HepG2 (cell line): ENCODE data around the gene HLF. TPM values are rescaled to one million over a fixed set of nuclear protein-coding genes. Genes with fewer than 3 reads are reported as not detected.
A peak's percentile ranks its signal among the peaks of the same experiment; 100 is the strongest.

ENCODE experiments used
- ATAC-seq: fragments of 200-7000 bp; cut with Tn5 transposase; 3 replicates; pipeline ENCODE4 v1.9.1; 2020; ENCODE audit warnings: mild to moderate bottlenecking, moderate library complexity
- BruUV-seq: library from RNA; stranded (reverse); fragments of 400-500 nt; replicated peaks from 2 replicates; lab custom pipeline; 2021; lab: Mats Ljungman, UMichigan
- CTCF ChIA-PET: fragments of 300-600 bp; formaldehyde crosslinking; extraction: SDS; loops from one replicate; lab custom pipeline; 2021; ENCODE audit warnings: low total read pairs, inconsistent platforms, low intra/inter-chr PET ratio; lab: Yijun Ruan, JAX
- POLR2A ChIA-PET: fragments of 350-600 bp; sonication (Branson Sonifier 250); formaldehyde crosslinking; loops from one replicate; lab custom pipeline; 2020; ENCODE audit warnings: antibody characterized with exemption, inconsistent platforms; lab: Yijun Ruan, JAX
- DNase-seq: peaks from one replicate; pipeline ENCODE4 v3.0.0-alpha.2; 2015; ENCODE audit warnings: low spot score
- FAIRE-seq: peaks from 3 replicates; lab custom pipeline; 2011; peaks lifted over from hg19 to GRCh38; lab: Jason Lieb, UNC
- H2AFZ ChIP-seq: one replicate; pipeline ENCODE4 v1.6.1; 2011; ENCODE audit warnings: low read length, inconsistent platforms
- H3K27ac ChIP-seq: fragments of 300-600 bp; 3 replicates; pipeline ENCODE4 v1.8.0; 2011; ENCODE audit warnings: mixed run types, mild to moderate bottlenecking, mixed read lengths, low read length, inconsistent platforms; ENCODE audit not compliant: insufficient read depth; ENCODE audit errors: extremely low read length
- H3K27me3 ChIP-seq, 2 experiments: fragments of 200-600 bp in 1 of 2; 2 replicates in 1 of 2; 3 replicates in 1 of 2; pipeline versions ENCODE4 v1.6.0 to v1.8.0; 2011; ENCODE audit warnings: low read length in 2 of 2, mild to moderate bottlenecking in 2 of 2, moderate library complexity in 2 of 2, inconsistent platforms in 1 of 2; ENCODE audit not compliant: insufficient read depth in 2 of 2, control insufficient read depth in 1 of 2
- H3K36me3 ChIP-seq, 2 experiments: fragments of 200-600 bp in 1 of 2; replicated peaks in 1 of 2; 2 replicates in 1 of 2; 3 replicates in 1 of 2; pipeline versions ENCODE4 v1.5.1 to v1.8.0; 2011; ENCODE audit warnings: low read length in 2 of 2, inconsistent platforms in 1 of 2; ENCODE audit not compliant: insufficient read depth in 2 of 2, control insufficient read depth in 1 of 2
- H3K4me1 ChIP-seq: 2 replicates; pipeline ENCODE4 v1.5.1; 2012; ENCODE audit warnings: low read length, inconsistent platforms; ENCODE audit not compliant: insufficient read depth
- H3K4me2 ChIP-seq: 2 replicates; pipeline ENCODE4 v1.6.0; 2011; ENCODE audit warnings: low read depth, low read length, inconsistent platforms
- H3K4me3 ChIP-seq, 3 experiments: fragments of 200-600 bp in 1 of 3; sonication (generic), shearing (Covaris generic) in 1 of 3; replicated peaks in 1 of 3; 2 replicates each; pipeline ENCODE4 v1.5.1; 2011 to 2016; ENCODE audit warnings: low read length in 3 of 3, inconsistent platforms in 2 of 3, low read depth in 2 of 3, mild to moderate bottlenecking in 2 of 3, control low read depth in 1 of 3, mixed read lengths in 1 of 3; ENCODE audit not compliant: insufficient read depth in 1 of 3
- H3K79me2 ChIP-seq: one replicate; pipeline ENCODE4 v1.6.1; 2011; ENCODE audit warnings: low read length, inconsistent platforms; ENCODE audit not compliant: insufficient read depth
- H3K9ac ChIP-seq: 2 replicates; pipeline ENCODE4 v1.6.0; 2011; ENCODE audit warnings: mild to moderate bottlenecking, low read depth, low read length, inconsistent platforms; ENCODE audit not compliant: insufficient read depth
- H3K9me3 ChIP-seq: 2 replicates; pipeline ENCODE4 v1.5.1; 2012; ENCODE audit warnings: mild to moderate bottlenecking, low read length
- H4K20me1 ChIP-seq: 2 replicates; pipeline ENCODE4 v1.6.0; 2011; ENCODE audit warnings: inconsistent platforms, mild to moderate bottlenecking, low read length, moderate library complexity; ENCODE audit not compliant: insufficient read depth
- EP300 ChIP-seq, 3 experiments: sonication (generic) in 1 of 3; formaldehyde crosslinking in 1 of 3; IDR thresholded peaks; 2 replicates each; pipeline versions ENCODE4 v1.5.1 to v1.6.1; 2011 to 2020; ENCODE audit warnings: low read depth in 2 of 3, low read length in 2 of 3, borderline replicate concordance in 1 of 3, improper control_type of control experiment in 1 of 3, mild to moderate bottlenecking in 1 of 3, missing genetic modification reagents in 1 of 3, moderate library complexity in 1 of 3
- ISL2 ChIP-seq: sonication (generic); formaldehyde crosslinking; IDR thresholded peaks from 2 replicates; pipeline ENCODE4 v1.5.0; 2020; ENCODE audit warnings: missing genetic modification reagents
- MEF2D ChIP-seq: sonication (generic); formaldehyde crosslinking; IDR thresholded peaks from 2 replicates; pipeline ENCODE4 v1.5.1; 2020; ENCODE audit warnings: mild to moderate bottlenecking, missing genetic modification reagents
- NCOA2 ChIP-seq: sonication (generic); formaldehyde crosslinking; IDR thresholded peaks from 2 replicates; pipeline ENCODE4 v1.8.0; 2022; ENCODE audit warnings: inconsistent platforms
- SAP130 ChIP-seq: IDR thresholded peaks from 2 replicates; pipeline ENCODE4 v1.6.1; 2016; ENCODE audit warnings: low read depth
- SMAD3 ChIP-seq: sonication (generic); formaldehyde crosslinking; IDR thresholded peaks from 2 replicates; pipeline ENCODE4 v1.4.0; 2020; ENCODE audit warnings: missing genetic modification reagents
- SOX13 ChIP-seq, 3 experiments: fragments of 450-650 bp in 1 of 3; sonication (generic) in 1 of 3; formaldehyde crosslinking in 1 of 3; IDR thresholded peaks in 2 of 3; conservative IDR thresholded peaks in 1 of 3; 2 replicates each; pipeline versions ENCODE4 v1.5.0 to v1.6.1; 2016 to 2020; ENCODE audit warnings: antibody characterized with exemption in 1 of 3, mild to moderate bottlenecking in 1 of 3, missing compliant biosample characterization in 1 of 3, missing genetic modification reagents in 1 of 3, moderate library complexity in 1 of 3
- SOX5 ChIP-seq: IDR thresholded peaks from 2 replicates; pipeline ENCODE4 v1.6.1; 2016; ENCODE audit warnings: borderline replicate concordance
- SP140L ChIP-seq: sonication (generic); formaldehyde crosslinking; IDR thresholded peaks from 2 replicates; pipeline ENCODE4 v1.4.0; 2020; ENCODE audit warnings: missing genetic modification reagents, borderline replicate concordance
- ZNF317 ChIP-seq: sonication (generic); formaldehyde crosslinking; IDR thresholded peaks from 2 replicates; pipeline ENCODE4 v1.5.0; 2020; ENCODE audit warnings: mild to moderate bottlenecking, missing genetic modification reagents
- ZNF709 ChIP-seq: sonication (generic); formaldehyde crosslinking; IDR thresholded peaks from 2 replicates; pipeline ENCODE4 v1.5.0; 2020; ENCODE audit warnings: mild to moderate bottlenecking, missing genetic modification reagents
- WGBS: methylation state at CpG from one replicate; pipeline ENCODE4 v1.1.6; 2017; ENCODE audit warnings: low lambda C conversion rate; 5-methylcytosine and 5-hydroxymethylcytosine counted together
- in situ Hi-C: cut with HindIII; loops from 2 replicates; pipeline ENCODE4 v1.10.0; 2017; ENCODE audit warnings: low pct_unique_long_range_greater_than_20kb; ENCODE audit not compliant: extremely low pct_ligation_motif_present
- intact Hi-C: fragments of 100-400 bp; cut with micrococcal nuclease; formaldehyde crosslinking; loops from one replicate; pipeline ENCODE4 v1.10.0; 2022; ENCODE audit not compliant: unreplicated experiment
- polyA plus RNA-seq, 8 experiments: library from polyadenylated mRNA; depleted of rRNA in 3 of 8; stranded (reverse) in 7 of 8; unstranded in 1 of 8; fragments of >200 nt; fragmentation: Illumina TruSeq in 4 of 8; extraction: Trizol in 4 of 8; gene quantifications; 2 replicates each; pipeline versions ENCODE4 v1.2.1 to v1.2.3, GENCODE V29; 2011 to 2016; ENCODE audit warnings: low read depth in 4 of 8, missing spikeins in 1 of 8, mixed read lengths in 1 of 8; ENCODE audit not compliant: insufficient read depth in 1 of 8
- total RNA-seq, 5 experiments: library from RNA; depleted of rRNA; stranded (reverse); fragments of >200 nt; fragmentation: Illumina TruSeq; extraction: Trizol; gene quantifications; 2 replicates each; pipeline ENCODE4 v1.2.3, GENCODE V29; 2016; ENCODE audit warnings: low read depth in 1 of 5
- TF ChIP-seq, protein P1 (sequence below): IDR thresholded peaks from 2 replicates; pipeline ENCODE4 v1.6.1; 2016; ENCODE audit warnings: missing compliant biosample characterization, missing genetic modification reagents, borderline replicate concordance
- TF ChIP-seq, protein P2 (sequence below): sonication (generic); formaldehyde crosslinking; IDR thresholded peaks from 2 replicates; pipeline ENCODE4 v1.4.0; 2020; ENCODE audit warnings: missing genetic modification reagents
- TF ChIP-seq, protein P3 (sequence below): sonication (generic); formaldehyde crosslinking; IDR thresholded peaks from 2 replicates; pipeline ENCODE4 v1.5.1; 2020; ENCODE audit warnings: mild to moderate bottlenecking, moderate library complexity, missing genetic modification reagents

Gene HLF
- total and polyA plus RNA-seq, 2 of the 13 experiments (the other 11 are each of a cell fraction or from before 2014, with no cell fraction given): 202 to 346 TPM

DNA sequence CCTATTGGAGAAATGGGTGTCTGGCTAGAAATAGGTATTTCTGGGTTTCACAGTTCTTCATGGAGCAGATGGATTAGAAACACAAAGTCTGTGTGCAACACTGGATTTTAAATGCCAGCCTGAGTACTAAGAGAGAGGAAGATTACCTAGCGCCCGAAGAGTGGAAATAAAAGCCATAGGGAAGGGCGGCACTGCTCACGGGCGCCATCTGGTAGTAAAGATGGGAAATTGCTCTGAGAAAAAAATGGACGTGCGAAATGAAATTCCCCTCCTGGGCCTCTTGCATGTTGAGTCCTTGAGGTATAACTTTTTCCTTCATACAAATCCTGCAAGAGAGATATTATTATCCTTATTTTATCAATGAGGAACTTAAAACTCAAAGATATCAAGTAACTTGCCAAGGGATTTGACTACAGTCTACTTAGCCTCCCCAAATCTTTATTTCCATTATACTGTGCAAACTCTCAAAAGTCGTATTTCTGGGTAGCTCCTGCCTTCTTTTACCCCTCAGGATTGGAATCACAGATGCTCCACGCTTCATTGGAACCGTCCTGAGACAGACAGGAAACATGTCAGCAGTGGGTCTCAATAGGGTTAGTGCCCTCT, 84.1 kb downstream of the HLF start:
- in situ Hi-C loops: no loop called here
- Histone ChIP-seq H2AFZ (peak overlapping the region; percentile 28), H3K27me3 (no peaks in the 10 kb centered on the region), H3K9me3 (peaks cover 7% of the 10 kb centered on the region), H3K79me2 (no peaks in the 10 kb centered on the region), H3K4me2 (peak overlapping the region; percentile 46), H4K20me1 (no peaks in the 10 kb centered on the region), H3K9ac (0 out of 2 replicates have a peak overlapping the region, but pooled peaks have one; percentile 11), H3K27ac (no peak overlapping the region), H3K4me1 (peaks cover 50% of the 10 kb centered on the region), H3K4me3 (no peak overlapping the region), H3K36me3 (no peaks in the 10 kb centered on the region)
- ATAC-seq (peak; percentile 80), FAIRE-seq (peak; percentile 86), DNase-seq (peak; percentile 69)
- 19% methylated on average over 10 of the region's 10 CpGs for WGBS
- BruUV-seq: no TSS peak
- CTCF ChIA-PET: interaction anchor here (0.7 to 2.9 kb wide), 7 partner anchors 8 to 355 kb away, joined by 3 to 23 read pairs (median 5); no protein-coding TSS in a partner anchor
- intact Hi-C loops: loop anchor here (1.0 to 5.0 kb wide), 4 partner anchors 22 to 356 kb away; no protein-coding TSS in a partner anchor
- POLR2A ChIA-PET: interaction anchor here (1.0 to 1.6 kb wide), 3 partner anchors 63 to 110 kb away, joined by 5 to 9 read pairs (median 5); no protein-coding TSS in a partner anchor
- TF ChIP-seq SAP130: no peak; the same call in 1 of the 2 replicates
- 0 out of 2 replicates have a peak, but pooled peaks have one; percentile 44 for TF ChIP-seq ZNF317 (CRISPR knock-in tag)
- peak; percentile 78 for TF ChIP-seq SMAD3
- peak; percentile 42; the same call in 1 of the 2 replicates for TF ChIP-seq SOX5 (CRISPR knock-in tag)
- TF ChIP-seq, protein P1, sequence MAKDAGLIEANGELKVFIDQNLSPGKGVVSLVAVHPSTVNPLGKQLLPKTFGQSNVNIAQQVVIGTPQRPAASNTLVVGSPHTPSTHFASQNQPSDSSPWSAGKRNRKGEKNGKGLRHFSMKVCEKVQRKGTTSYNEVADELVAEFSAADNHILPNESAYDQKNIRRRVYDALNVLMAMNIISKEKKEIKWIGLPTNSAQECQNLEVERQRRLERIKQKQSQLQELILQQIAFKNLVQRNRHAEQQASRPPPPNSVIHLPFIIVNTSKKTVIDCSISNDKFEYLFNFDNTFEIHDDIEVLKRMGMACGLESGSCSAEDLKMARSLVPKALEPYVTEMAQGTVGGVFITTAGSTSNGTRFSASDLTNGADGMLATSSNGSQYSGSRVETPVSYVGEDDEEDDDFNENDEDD (CRISPR knock-in tag): peak; percentile 24; the same call in 1 of the 2 replicates
- TF ChIP-seq MEF2D (CRISPR knock-in tag): 0 out of 2 replicates have a peak, but pooled peaks have one; percentile 46
- peak; percentile 54; the same call in 1 of the 2 replicates for TF ChIP-seq NCOA2
- TF ChIP-seq, protein P2, sequence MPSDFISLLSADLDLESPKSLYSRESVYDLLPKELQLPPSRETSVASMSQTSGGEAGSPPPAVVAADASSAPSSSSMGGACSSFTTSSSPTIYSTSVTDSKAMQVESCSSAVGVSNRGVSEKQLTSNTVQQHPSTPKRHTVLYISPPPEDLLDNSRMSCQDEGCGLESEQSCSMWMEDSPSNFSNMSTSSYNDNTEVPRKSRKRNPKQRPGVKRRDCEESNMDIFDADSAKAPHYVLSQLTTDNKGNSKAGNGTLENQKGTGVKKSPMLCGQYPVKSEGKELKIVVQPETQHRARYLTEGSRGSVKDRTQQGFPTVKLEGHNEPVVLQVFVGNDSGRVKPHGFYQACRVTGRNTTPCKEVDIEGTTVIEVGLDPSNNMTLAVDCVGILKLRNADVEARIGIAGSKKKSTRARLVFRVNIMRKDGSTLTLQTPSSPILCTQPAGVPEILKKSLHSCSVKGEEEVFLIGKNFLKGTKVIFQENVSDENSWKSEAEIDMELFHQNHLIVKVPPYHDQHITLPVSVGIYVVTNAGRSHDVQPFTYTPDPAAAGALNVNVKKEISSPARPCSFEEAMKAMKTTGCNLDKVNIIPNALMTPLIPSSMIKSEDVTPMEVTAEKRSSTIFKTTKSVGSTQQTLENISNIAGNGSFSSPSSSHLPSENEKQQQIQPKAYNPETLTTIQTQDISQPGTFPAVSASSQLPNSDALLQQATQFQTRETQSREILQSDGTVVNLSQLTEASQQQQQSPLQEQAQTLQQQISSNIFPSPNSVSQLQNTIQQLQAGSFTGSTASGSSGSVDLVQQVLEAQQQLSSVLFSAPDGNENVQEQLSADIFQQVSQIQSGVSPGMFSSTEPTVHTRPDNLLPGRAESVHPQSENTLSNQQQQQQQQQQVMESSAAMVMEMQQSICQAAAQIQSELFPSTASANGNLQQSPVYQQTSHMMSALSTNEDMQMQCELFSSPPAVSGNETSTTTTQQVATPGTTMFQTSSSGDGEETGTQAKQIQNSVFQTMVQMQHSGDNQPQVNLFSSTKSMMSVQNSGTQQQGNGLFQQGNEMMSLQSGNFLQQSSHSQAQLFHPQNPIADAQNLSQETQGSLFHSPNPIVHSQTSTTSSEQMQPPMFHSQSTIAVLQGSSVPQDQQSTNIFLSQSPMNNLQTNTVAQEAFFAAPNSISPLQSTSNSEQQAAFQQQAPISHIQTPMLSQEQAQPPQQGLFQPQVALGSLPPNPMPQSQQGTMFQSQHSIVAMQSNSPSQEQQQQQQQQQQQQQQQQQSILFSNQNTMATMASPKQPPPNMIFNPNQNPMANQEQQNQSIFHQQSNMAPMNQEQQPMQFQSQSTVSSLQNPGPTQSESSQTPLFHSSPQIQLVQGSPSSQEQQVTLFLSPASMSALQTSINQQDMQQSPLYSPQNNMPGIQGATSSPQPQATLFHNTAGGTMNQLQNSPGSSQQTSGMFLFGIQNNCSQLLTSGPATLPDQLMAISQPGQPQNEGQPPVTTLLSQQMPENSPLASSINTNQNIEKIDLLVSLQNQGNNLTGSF: no peak
- 0 out of 2 replicates have a peak, but pooled peaks have one; percentile 35 for TF ChIP-seq ZNF709 (CRISPR knock-in tag)
- TF ChIP-seq SP140L (CRISPR knock-in tag): peak; percentile 63; the same call in 1 of the 2 replicates
- 0 out of 4 replicates have a peak, but pooled peaks of 1 of the 2 experiments have one; percentile 7 for TF ChIP-seq EP300 (IDR thresholded peaks at IDR 0.05; ENCODE audit: low read depth in 2 of 2, low read length in 2 of 2)
- TF ChIP-seq EP300 (CRISPR knock-in tag; IDR thresholded peaks at IDR 0.05; ENCODE audit: borderline replicate concordance): no peak
- no peak for TF ChIP-seq SOX13 (IDR thresholded peaks at IDR 0.05)
- 0 out of 4 replicates have a peak, but pooled peaks of 1 of the 2 experiments have one; percentile 17 for TF ChIP-seq SOX13 (CRISPR knock-in tag; conservative IDR thresholded peaks at IDR 0.05 in 1 of 2, IDR thresholded peaks at IDR 0.05 in 1 of 2)
- TF ChIP-seq, protein P3, sequence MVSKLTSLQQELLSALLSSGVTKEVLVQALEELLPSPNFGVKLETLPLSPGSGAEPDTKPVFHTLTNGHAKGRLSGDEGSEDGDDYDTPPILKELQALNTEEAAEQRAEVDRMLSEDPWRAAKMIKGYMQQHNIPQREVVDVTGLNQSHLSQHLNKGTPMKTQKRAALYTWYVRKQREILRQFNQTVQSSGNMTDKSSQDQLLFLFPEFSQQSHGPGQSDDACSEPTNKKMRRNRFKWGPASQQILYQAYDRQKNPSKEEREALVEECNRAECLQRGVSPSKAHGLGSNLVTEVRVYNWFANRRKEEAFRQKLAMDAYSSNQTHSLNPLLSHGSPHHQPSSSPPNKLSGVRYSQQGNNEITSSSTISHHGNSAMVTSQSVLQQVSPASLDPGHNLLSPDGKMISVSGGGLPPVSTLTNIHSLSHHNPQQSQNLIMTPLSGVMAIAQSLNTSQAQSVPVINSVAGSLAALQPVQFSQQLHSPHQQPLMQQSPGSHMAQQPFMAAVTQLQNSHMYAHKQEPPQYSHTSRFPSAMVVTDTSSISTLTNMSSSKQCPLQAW: 0 out of 2 replicates have a peak, but pooled peaks have one; percentile 39
- peak; percentile 54; the same call in 1 of the 2 replicates for TF ChIP-seq ISL2 (CRISPR knock-in tag)
